BLaER1 (cell line): ENCODE data around the gene CSTPP1.

ENCODE experiments used
- H3K27ac ChIP-seq: shearing (Covaris generic); formaldehyde crosslinking; 2 replicates; pipeline ENCODE4 v1.8.1; 2022
- H3K27me3 ChIP-seq: shearing (Covaris generic); formaldehyde crosslinking; 2 replicates; pipeline ENCODE4 v1.8.1; 2022
- H3K36me3 ChIP-seq: shearing (Covaris generic); formaldehyde crosslinking; 2 replicates; pipeline ENCODE4 v1.8.1; 2022
- H3K4me1 ChIP-seq: shearing (Covaris generic); formaldehyde crosslinking; 2 replicates; pipeline ENCODE4 v1.8.1; 2022
- H3K4me2 ChIP-seq: shearing (Covaris generic); formaldehyde crosslinking; 2 replicates; pipeline ENCODE4 v1.8.1; 2022
- H3K4me3 ChIP-seq: shearing (Covaris generic); formaldehyde crosslinking; 2 replicates; pipeline ENCODE4 v1.8.1; 2022
- H3K9ac ChIP-seq: shearing (Covaris generic); formaldehyde crosslinking; 2 replicates; pipeline ENCODE4 v1.8.1; 2022
- H3K9me3 ChIP-seq: shearing (Covaris generic); formaldehyde crosslinking; 2 replicates; pipeline ENCODE4 v1.8.1; 2022
- H4K20me1 ChIP-seq: shearing (Covaris generic); formaldehyde crosslinking; 2 replicates; pipeline ENCODE4 v1.8.1; 2022
- Cebpa-rat ChIP-seq: shearing (Covaris generic); IDR thresholded peaks from 2 replicates; pipeline ENCODE4 v1.8.1; 2022

The CSTPP1 gene

GRCh38 chr11:47052165-47052564 is 115.6 kb downstream of the CSTPP1 start:
- H3K27ac ChIP-seq = no peak overlapping the region
- 0 out of 2 replicates have a peak, but pooled peaks cover 14% of the 10 kb centered on the region for H3K36me3 ChIP-seq
- no peak for TF ChIP-seq Cebpa-rat
- H3K9me3 ChIP-seq = 0 out of 2 replicates have a peak, but pooled peaks cover 3% of the 10 kb centered on the region
- H3K4me3 ChIP-seq = no peak overlapping the region
- H3K9ac ChIP-seq = no peak overlapping the region
- H3K4me1 ChIP-seq = no peaks in the 10 kb centered on the region
- H3K4me2 ChIP-seq = no peak overlapping the region
- H4K20me1 ChIP-seq = no peaks in the 10 kb centered on the region
- H3K27me3 ChIP-seq = no peaks in the 10 kb centered on the region

GRCh38 chr11:47052576-47052975 is 116.0 kb downstream of the CSTPP1 start:
- Histone ChIP-seq H3K4me1 (no peaks in the 10 kb centered on the region), H3K27me3 (no peaks in the 10 kb centered on the region), H3K27ac (no peak overlapping the region), H3K4me2 (no peak overlapping the region), H3K9ac (no peak overlapping the region), H3K9me3 (peaks cover 7% of the 10 kb centered on the region), H3K36me3 (peaks cover 17% of the 10 kb centered on the region; the same call in 1 of the 2 replicates), H3K4me3 (no peak overlapping the region), H4K20me1 (no peaks in the 10 kb centered on the region)
- no peak for TF ChIP-seq Cebpa-rat

GRCh38 chr11:47055534-47055933 is 119.0 kb downstream of the CSTPP1 start:
- no peaks in the 10 kb centered on the region for H3K27me3 ChIP-seq
- peaks cover 22% of the 10 kb centered on the region for H3K36me3 ChIP-seq
- no peak for TF ChIP-seq Cebpa-rat
- H3K9ac ChIP-seq = no peak overlapping the region
- H3K4me2 ChIP-seq = no peak overlapping the region
- H3K4me1 ChIP-seq = no peaks in the 10 kb centered on the region
- H4K20me1 ChIP-seq = no peaks in the 10 kb centered on the region
- H3K4me3 ChIP-seq = no peak overlapping the region
- no peak overlapping the region for H3K27ac ChIP-seq
- H3K9me3 ChIP-seq = peaks cover 13% of the 10 kb centered on the region

DNA sequence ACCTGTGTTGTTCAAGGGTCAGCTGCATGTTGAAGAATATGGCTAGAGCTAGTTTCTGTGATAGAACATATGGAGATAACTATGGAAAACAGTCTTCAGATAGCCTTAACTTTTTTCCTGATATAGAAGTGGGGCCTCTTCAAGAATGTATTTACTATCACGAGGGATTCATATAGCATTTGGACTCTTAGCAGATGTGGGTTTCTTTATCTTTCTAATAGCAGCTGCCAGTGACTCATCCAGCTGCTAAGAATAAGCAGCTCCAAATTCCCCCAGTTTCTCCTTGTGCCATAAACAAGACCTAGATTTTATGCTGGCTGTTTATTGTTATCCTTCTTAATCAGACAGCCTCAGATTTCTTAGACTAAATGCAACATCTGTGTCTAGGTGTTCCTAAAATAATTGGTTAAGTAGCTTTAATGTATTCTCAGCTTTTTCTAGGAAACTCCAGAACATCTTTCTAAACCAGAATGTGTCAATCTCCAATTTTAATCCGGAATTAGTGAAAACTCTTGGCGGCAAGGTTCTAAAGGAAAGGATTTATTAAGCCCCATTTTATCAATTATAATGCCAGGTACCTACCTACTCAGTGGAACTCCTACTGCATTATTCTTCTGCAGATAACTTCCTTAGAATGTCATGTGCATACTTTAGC is 119.8 kb downstream of the CSTPP1 start:
- Histone ChIP-seq H3K9ac (no peak overlapping the region), H3K4me1 (no peaks in the 10 kb centered on the region), H3K4me3 (no peak overlapping the region), H3K27ac (no peak overlapping the region), H4K20me1 (no peaks in the 10 kb centered on the region), H3K27me3 (no peaks in the 10 kb centered on the region), H3K36me3 (peaks cover 22% of the 10 kb centered on the region), H3K4me2 (no peak overlapping the region), H3K9me3 (peaks cover 13% of the 10 kb centered on the region)
- no peak for TF ChIP-seq Cebpa-rat

DNA sequence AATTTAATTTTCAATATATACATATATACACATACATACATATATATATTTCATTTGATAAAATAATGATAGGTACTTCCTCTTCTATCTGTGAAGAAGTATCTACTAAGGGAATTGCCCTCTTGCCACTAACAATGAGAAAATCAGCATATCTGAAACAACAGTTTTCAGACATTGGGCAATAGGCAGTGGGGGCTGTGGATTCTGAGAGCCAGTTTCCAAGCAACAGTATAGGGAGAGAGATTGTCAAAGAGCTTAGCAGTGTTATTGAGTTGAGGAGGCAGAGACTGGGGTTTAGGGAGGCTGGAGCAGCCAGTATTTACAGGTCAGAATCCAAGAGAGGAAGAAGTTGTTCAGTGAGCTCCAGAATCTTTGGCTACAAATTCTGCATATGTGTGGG is 120.8 kb downstream of the CSTPP1 start:
- Histone ChIP-seq H3K36me3 (peaks cover 22% of the 10 kb centered on the region), H3K9ac (no peak overlapping the region), H3K4me2 (no peak overlapping the region), H3K27me3 (no peaks in the 10 kb centered on the region), H4K20me1 (no peaks in the 10 kb centered on the region), H3K4me3 (no peak overlapping the region), H3K27ac (no peak overlapping the region), H3K4me1 (no peaks in the 10 kb centered on the region), H3K9me3 (peaks cover 13% of the 10 kb centered on the region)
- TF ChIP-seq Cebpa-rat = no peak

- H3K27me3 ChIP-seq = no peaks in the 10 kb centered on the region
- H3K27ac ChIP-seq = no peak overlapping the region
- H3K4me3 ChIP-seq = no peak overlapping the region
- H3K4me2 ChIP-seq = no peak overlapping the region
- TF ChIP-seq Cebpa-rat = no peak
- peaks cover 8% of the 10 kb centered on the region for H3K36me3 ChIP-seq
- H3K9me3 ChIP-seq = peaks cover 10% of the 10 kb centered on the region
- H3K4me1 ChIP-seq = no peaks in the 10 kb centered on the region
- no peak overlapping the region for H3K9ac ChIP-seq
- no peaks in the 10 kb centered on the region for H4K20me1 ChIP-seq
These were observed 124.2 kb downstream of the CSTPP1 start for GRCh38 chr11:47060807-47061206.

GRCh38 chr11:47061429-47062178 is 125.0 kb downstream of the CSTPP1 start:
- H3K9me3 ChIP-seq = peaks cover 10% of the 10 kb centered on the region
- H3K4me3 ChIP-seq = no peak overlapping the region
- no peak for TF ChIP-seq Cebpa-rat
- H3K36me3 ChIP-seq = peaks cover 8% of the 10 kb centered on the region
- no peaks in the 10 kb centered on the region for H3K4me1 ChIP-seq
- no peak overlapping the region for H3K27ac ChIP-seq
- no peaks in the 10 kb centered on the region for H3K27me3 ChIP-seq
- H4K20me1 ChIP-seq = no peaks in the 10 kb centered on the region
- no peak overlapping the region for H3K9ac ChIP-seq
- no peak overlapping the region for H3K4me2 ChIP-seq

GRCh38 chr11:47062736-47063135 is 126.2 kb downstream of the CSTPP1 start:
- no peak for TF ChIP-seq Cebpa-rat
- H3K4me1 ChIP-seq = no peaks in the 10 kb centered on the region
- no peak overlapping the region for H3K27ac ChIP-seq
- no peaks in the 10 kb centered on the region for H3K27me3 ChIP-seq
- H3K9ac ChIP-seq = no peak overlapping the region
- peaks cover 4% of the 10 kb centered on the region for H3K36me3 ChIP-seq
- no peak overlapping the region for H3K4me2 ChIP-seq
- H3K9me3 ChIP-seq = peaks cover 5% of the 10 kb centered on the region
- no peak overlapping the region for H3K4me3 ChIP-seq
- H4K20me1 ChIP-seq = no peaks in the 10 kb centered on the region

- Histone ChIP-seq H3K4me2 (no peak overlapping the region), H4K20me1 (no peaks in the 10 kb centered on the region), H3K9me3 (no peaks in the 10 kb centered on the region), H3K27me3 (no peaks in the 10 kb centered on the region), H3K27ac (no peak overlapping the region), H3K4me1 (no peaks in the 10 kb centered on the region), H3K4me3 (no peak overlapping the region), H3K9ac (no peak overlapping the region), H3K36me3 (no peaks in the 10 kb centered on the region)
- TF ChIP-seq Cebpa-rat = no peak
These were observed 130.8 kb downstream of the CSTPP1 start for GRCh38 chr11:47067401-47067800.

DNA sequence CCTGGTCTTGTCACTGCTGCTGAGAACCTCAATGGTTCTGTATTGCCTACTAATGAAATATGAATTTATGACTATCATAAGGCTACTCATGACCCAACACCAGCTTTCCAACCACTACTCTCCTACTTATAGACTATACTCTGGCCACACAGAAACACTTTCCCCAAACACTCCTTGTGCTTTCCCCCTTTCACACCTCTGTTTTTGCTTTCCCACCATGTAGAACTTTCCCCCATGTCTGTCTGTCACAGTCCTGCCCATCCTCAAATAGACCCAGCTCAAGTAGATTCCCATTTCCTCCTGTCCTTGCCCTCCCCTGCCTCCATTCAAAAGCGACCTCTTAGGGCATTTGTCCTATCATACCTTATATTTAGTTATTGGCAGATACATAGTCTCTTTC is 134.2 kb downstream of the CSTPP1 start:
- Histone ChIP-seq H3K4me2 (no peak overlapping the region), H3K9me3 (no peaks in the 10 kb centered on the region), H3K36me3 (no peaks in the 10 kb centered on the region), H3K4me3 (no peak overlapping the region), H3K27me3 (no peaks in the 10 kb centered on the region), H3K4me1 (no peaks in the 10 kb centered on the region), H3K9ac (no peak overlapping the region), H4K20me1 (no peaks in the 10 kb centered on the region), H3K27ac (no peak overlapping the region)
- no peak for TF ChIP-seq Cebpa-rat
